PC-9 (cell line): ENCODE measurements around the gene FOXF1.

Source experiments
- CTCF ChIP-seq: fragments of 200-600 bp; sonication (generic); conservative IDR thresholded peaks from 2 replicates; pipeline ENCODE4 v1.6.1; 2017; ENCODE audit warnings: mixed run types, antibody characterized with exemption, mild to moderate bottlenecking, moderate library complexity
- EZH2 ChIP-seq: fragments of 200-600 bp; sonication (generic); IDR thresholded peaks from 2 replicates; pipeline ENCODE4 v1.8.0; 2017; ENCODE audit warnings: antibody characterized with exemption, low read depth

- TF ChIP-seq EZH2 (no peak), CTCF (no peak)
Measured at GRCh38 chr16:86505899-86506864, 4.1 kb upstream of the FOXF1 start.
